ENCODE measurements around the gene TCP11L2. TPM values are rescaled to one million over a fixed set of nuclear protein-coding genes. Genes with fewer than 3 reads are reported as not detected.

TCP11L2 gene
- total RNA-seq, 2 donors from 2014 or later, result 13.3 to 45.6 TPM

DNA sequence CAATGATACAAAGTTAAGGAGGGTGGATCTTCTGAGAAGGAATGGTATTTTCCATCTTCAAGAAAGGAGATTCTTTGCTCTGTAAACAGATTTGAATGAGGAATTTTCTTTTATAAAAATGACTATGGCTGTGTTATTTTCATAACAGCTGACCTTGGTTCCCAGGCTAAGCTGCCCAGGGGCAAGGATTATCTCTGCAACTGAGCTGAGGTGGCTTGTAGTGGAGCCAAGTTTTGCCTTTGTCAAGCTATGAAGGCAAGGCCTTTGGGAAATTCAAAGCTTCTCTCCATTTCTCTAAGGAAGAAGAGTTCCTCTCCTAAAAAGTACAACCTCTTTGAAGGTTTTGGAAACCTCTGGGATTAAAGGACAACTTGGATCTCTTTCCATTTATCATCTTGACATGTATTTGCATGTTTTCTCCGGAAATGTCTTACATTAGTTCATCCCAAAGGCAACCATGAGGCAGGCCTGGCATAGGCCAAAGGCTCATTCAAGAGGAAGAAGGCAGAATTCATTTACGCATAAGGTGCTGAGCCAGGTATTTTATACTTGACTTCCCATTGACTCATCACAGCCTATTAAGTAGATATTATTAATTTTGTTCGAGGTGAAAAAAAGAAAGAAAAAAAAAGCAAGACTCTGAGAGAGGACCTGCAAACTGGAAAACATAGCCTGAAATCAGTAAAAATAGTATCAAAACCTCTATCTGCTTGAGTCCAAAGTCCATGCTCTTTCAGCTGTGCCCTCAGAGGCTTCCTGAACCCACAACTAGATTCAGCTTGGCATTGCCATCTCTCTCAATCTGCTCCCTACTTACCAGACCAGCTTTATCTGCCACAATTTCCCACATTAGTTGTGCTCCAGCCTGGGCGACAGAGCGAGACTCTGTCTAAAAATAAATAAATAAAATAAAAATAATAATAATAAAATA, 30.7 kb upstream of the TCP11L2 start:
- no peak for DNase-seq
- intact Hi-C loops (cut with DNase I), result no loop called here
- Histone ChIP-seq H3K4me1 (no peaks in the 10 kb centered on the region), H3K9me3 (no peaks in the 10 kb centered on the region), H3K9ac (ENCODE audit: low read depth in 2 of 2, low read length in 2 of 2) (no peak overlapping the region), H3K27ac (no peak overlapping the region), H3K27me3 (no peaks in the 10 kb centered on the region), H3K36me3 (no peaks in the 10 kb centered on the region), H3K4me3 (no peak overlapping the region)
- no peak for TF ChIP-seq CTCF (IDR thresholded peaks at IDR 0.05)

GRCh38 chr12:106273491-106273890, 29.0 kb upstream of the TCP11L2 start:
- Histone ChIP-seq H3K9ac (ENCODE audit: low read depth in 2 of 2, low read length in 2 of 2) (no peak overlapping the region), H3K27ac (no peak overlapping the region), H3K4me3 (no peak overlapping the region), H3K36me3 (no peaks in the 10 kb centered on the region), H3K4me1 (peaks cover 5% of the 10 kb centered on the region), H3K27me3 (no peaks in the 10 kb centered on the region), H3K9me3 (no peaks in the 10 kb centered on the region)
- TF ChIP-seq CTCF (IDR thresholded peaks at IDR 0.05), result no peak
- intact Hi-C loops (cut with DNase I), result no loop called here
- no peak for DNase-seq

DNA sequence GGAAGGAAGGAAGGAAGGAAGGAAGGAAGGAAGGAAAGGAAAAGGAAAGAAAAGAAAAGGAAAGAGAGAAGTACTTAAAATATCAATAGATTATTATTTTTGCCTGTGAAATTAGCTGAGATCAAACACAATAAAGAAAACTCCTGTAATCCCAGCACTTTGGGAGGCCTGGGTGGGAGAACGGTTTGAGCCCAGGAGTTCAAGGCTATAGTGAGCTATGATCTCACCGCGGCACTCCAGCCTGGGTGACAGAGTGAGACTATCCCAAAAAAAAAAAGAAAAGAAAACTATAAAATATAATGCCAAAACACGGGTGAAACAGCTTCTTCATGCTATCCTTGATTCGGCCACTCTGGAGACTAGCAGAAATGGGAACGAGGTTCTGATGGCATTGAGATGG, 28.5 kb upstream of the TCP11L2 start:
- peaks cover 5% of the 10 kb centered on the region for H3K4me1 ChIP-seq
- H3K36me3 ChIP-seq, result no peaks in the 10 kb centered on the region
- intact Hi-C loops (cut with DNase I), result no loop called here
- no peak overlapping the region for H3K9ac ChIP-seq (ENCODE audit: low read depth in 2 of 2, low read length in 2 of 2)
- DNase-seq, result no peak
- no peaks in the 10 kb centered on the region for H3K27me3 ChIP-seq
- H3K4me3 ChIP-seq, result no peak overlapping the region
- no peaks in the 10 kb centered on the region for H3K9me3 ChIP-seq
- peak overlapping the region; percentile 86 for H3K27ac ChIP-seq
- TF ChIP-seq CTCF (IDR thresholded peaks at IDR 0.05), result no peak

DNA sequence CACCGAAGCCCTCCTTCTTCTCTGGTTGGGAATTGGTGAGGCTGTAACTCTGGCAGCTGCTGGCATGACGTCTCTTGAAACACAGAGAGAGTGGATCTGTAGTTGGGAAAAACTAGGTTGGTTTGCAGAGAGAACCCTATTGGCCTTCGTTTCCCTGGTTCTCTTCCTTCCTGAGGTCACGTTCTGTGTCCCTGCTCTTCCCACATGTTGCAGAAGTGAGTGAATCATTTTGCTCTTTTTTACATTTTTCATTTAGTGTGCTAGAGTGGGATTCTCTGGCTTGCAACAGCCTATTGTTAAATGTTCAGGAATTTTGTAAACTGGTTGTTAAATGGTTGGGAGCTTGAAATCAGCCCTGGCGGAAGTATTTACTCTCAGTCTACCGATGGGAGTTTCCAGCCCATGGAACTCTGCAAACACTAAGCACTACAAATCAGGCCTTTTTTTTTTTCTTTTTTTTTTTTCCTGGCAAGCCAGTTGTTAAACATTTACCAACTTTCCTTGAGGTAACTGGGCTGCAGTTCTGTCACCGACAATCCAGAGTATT, 27.9 kb upstream of the TCP11L2 start:
- Histone ChIP-seq H3K36me3 (no peaks in the 10 kb centered on the region), H3K4me1 (peaks cover 5% of the 10 kb centered on the region), H3K9ac (ENCODE audit: low read depth in 2 of 2, low read length in 2 of 2) (peak overlapping the region in 1 of 2 donors; percentile 54), H3K9me3 (no peaks in the 10 kb centered on the region), H3K27me3 (no peaks in the 10 kb centered on the region), H3K27ac (peak overlapping the region; percentile 86), H3K4me3 (no peak overlapping the region)
- no peak for TF ChIP-seq CTCF (IDR thresholded peaks at IDR 0.05)
- intact Hi-C loops (cut with DNase I), result no loop called here
- DNase-seq, result no peak

- intact Hi-C loops (cut with DNase I), result no loop called here
- Histone ChIP-seq H3K9ac (ENCODE audit: low read depth in 2 of 2, low read length in 2 of 2) (peak overlapping the region in 1 of 2 donors; percentile 54), H3K4me3 (no peak overlapping the region), H3K27ac (peak overlapping the region; percentile 86), H3K36me3 (no peaks in the 10 kb centered on the region), H3K9me3 (no peaks in the 10 kb centered on the region), H3K27me3 (no peaks in the 10 kb centered on the region), H3K4me1 (peaks cover 5% of the 10 kb centered on the region)
- peak; percentile 74 for DNase-seq
- no peak for TF ChIP-seq CTCF (IDR thresholded peaks at IDR 0.05)
Measured at GRCh38 chr12:106275458-106275857, 27.1 kb upstream of the TCP11L2 start.
